ACC112 (cell line): ENCODE data around the gene CCR9.

Experiments
- H2AFZ ChIP-seq: fragments of 200-600 bp; sonication (generic); one replicate; pipeline ENCODE4 v1.6.0; 2017; ENCODE audit warnings: antibody characterized with exemption, low read length; ENCODE audit not compliant: unreplicated experiment
- H3K27ac ChIP-seq: fragments of 200-600 bp; sonication (generic); 2 replicates; pipeline ENCODE4 v1.5.1; 2014; ENCODE audit warnings: low read depth, mild to moderate bottlenecking, antibody characterized with exemption, low read length, moderate library complexity
- H3K27me3 ChIP-seq: fragments of 200-600 bp; sonication (generic); 2 replicates; pipeline ENCODE4 v1.6.1; 2014; ENCODE audit warnings: mild to moderate bottlenecking, antibody characterized with exemption, low read length, moderate library complexity, mixed read lengths; ENCODE audit not compliant: insufficient read depth
- H3K36me3 ChIP-seq: fragments of 200-600 bp; sonication (generic); 2 replicates; pipeline ENCODE4 v1.6.1; 2016; ENCODE audit warnings: mild to moderate bottlenecking, antibody characterized with exemption, low read length, moderate library complexity, mixed read lengths; ENCODE audit not compliant: insufficient read depth
- H3K4me1 ChIP-seq: fragments of 200-600 bp; sonication (generic); one replicate; pipeline ENCODE4 v1.6.1; 2016; ENCODE audit warnings: low read length, mixed read lengths; ENCODE audit not compliant: insufficient read depth, unreplicated experiment, control insufficient read depth
- H3K4me3 ChIP-seq: fragments of 200-600 bp; sonication (generic); 2 replicates; pipeline ENCODE4 v1.5.1; 2014; ENCODE audit warnings: mild to moderate bottlenecking, low read depth, low read length
- H3K79me2 ChIP-seq: fragments of 200-600 bp; sonication (generic); one replicate; pipeline ENCODE4 v1.6.0; 2016; ENCODE audit warnings: low read length; ENCODE audit not compliant: control insufficient read depth, unreplicated experiment, insufficient read depth

The CCR9 gene

GRCh38 chr3:45858809-45859543, 27.4 kb upstream of the CCR9 start:
- H3K27ac ChIP-seq = no peak overlapping the region
- H3K27me3 ChIP-seq = peaks cover 83% of the 10 kb centered on the region
- no peaks in the 10 kb centered on the region for H3K79me2 ChIP-seq
- no peaks in the 10 kb centered on the region for H3K36me3 ChIP-seq
- H2AFZ ChIP-seq = no peak overlapping the region
- H3K4me1 ChIP-seq = no peaks in the 10 kb centered on the region
- no peak overlapping the region for H3K4me3 ChIP-seq

GRCh38 chr3:45860481-45860880, 25.9 kb upstream of the CCR9 start:
- Histone ChIP-seq H3K36me3 (no peaks in the 10 kb centered on the region), H3K4me1 (no peaks in the 10 kb centered on the region), H3K79me2 (no peaks in the 10 kb centered on the region), H3K27ac (no peak overlapping the region), H2AFZ (no peak overlapping the region), H3K27me3 (peaks cover 85% of the 10 kb centered on the region), H3K4me3 (no peak overlapping the region)

- Histone ChIP-seq H2AFZ (no peak overlapping the region), H3K27me3 (peaks cover 85% of the 10 kb centered on the region), H3K79me2 (no peaks in the 10 kb centered on the region), H3K4me1 (no peaks in the 10 kb centered on the region), H3K4me3 (no peak overlapping the region), H3K27ac (no peak overlapping the region), H3K36me3 (no peaks in the 10 kb centered on the region)
These were observed 25.2 kb upstream of the CCR9 start for GRCh38 chr3:45861043-45861719.

GRCh38 chr3:45864760-45865519, 21.4 kb upstream of the CCR9 start:
- Histone ChIP-seq H3K4me3 (no peak overlapping the region), H3K27ac (no peak overlapping the region), H3K4me1 (no peaks in the 10 kb centered on the region), H3K36me3 (no peaks in the 10 kb centered on the region), H3K79me2 (no peaks in the 10 kb centered on the region), H2AFZ (no peak overlapping the region), H3K27me3 (peaks cover 90% of the 10 kb centered on the region)

GRCh38 chr3:45865563-45865962, 20.8 kb upstream of the CCR9 start:
- peaks cover 92% of the 10 kb centered on the region for H3K27me3 ChIP-seq
- no peaks in the 10 kb centered on the region for H3K4me1 ChIP-seq
- no peaks in the 10 kb centered on the region for H3K36me3 ChIP-seq
- H3K27ac ChIP-seq = no peak overlapping the region
- no peak overlapping the region for H2AFZ ChIP-seq
- H3K79me2 ChIP-seq = no peaks in the 10 kb centered on the region
- H3K4me3 ChIP-seq = no peak overlapping the region

GRCh38 chr3:45868213-45868612, 18.1 kb upstream of the CCR9 start:
- no peaks in the 10 kb centered on the region for H3K79me2 ChIP-seq
- H2AFZ ChIP-seq = no peak overlapping the region
- H3K27ac ChIP-seq = no peak overlapping the region
- no peaks in the 10 kb centered on the region for H3K4me1 ChIP-seq
- H3K36me3 ChIP-seq = no peaks in the 10 kb centered on the region
- H3K4me3 ChIP-seq = no peak overlapping the region
- peaks cover 92% of the 10 kb centered on the region for H3K27me3 ChIP-seq

GRCh38 chr3:45868650-45869049, 17.7 kb upstream of the CCR9 start:
- H3K79me2 ChIP-seq = no peaks in the 10 kb centered on the region
- H2AFZ ChIP-seq = no peak overlapping the region
- no peaks in the 10 kb centered on the region for H3K4me1 ChIP-seq
- H3K4me3 ChIP-seq = no peak overlapping the region
- H3K36me3 ChIP-seq = no peaks in the 10 kb centered on the region
- H3K27me3 ChIP-seq = peaks cover 91% of the 10 kb centered on the region
- H3K27ac ChIP-seq = no peak overlapping the region

GRCh38 chr3:45869638-45870037, 16.7 kb upstream of the CCR9 start:
- Histone ChIP-seq H3K27me3 (peaks cover 91% of the 10 kb centered on the region), H3K4me3 (no peak overlapping the region), H3K79me2 (no peaks in the 10 kb centered on the region), H3K27ac (no peak overlapping the region), H3K4me1 (no peaks in the 10 kb centered on the region), H3K36me3 (no peaks in the 10 kb centered on the region), H2AFZ (no peak overlapping the region)

- Histone ChIP-seq H3K36me3 (no peaks in the 10 kb centered on the region), H3K27ac (no peak overlapping the region), H3K79me2 (no peaks in the 10 kb centered on the region), H3K27me3 (peaks cover 91% of the 10 kb centered on the region), H3K4me1 (no peaks in the 10 kb centered on the region), H3K4me3 (no peak overlapping the region), H2AFZ (no peak overlapping the region)
These were observed 16.2 kb upstream of the CCR9 start for GRCh38 chr3:45870099-45870498.

- Histone ChIP-seq H3K79me2 (no peaks in the 10 kb centered on the region), H3K4me1 (no peaks in the 10 kb centered on the region)
These were observed 14.6 kb upstream of the CCR9 start for GRCh38 chr3:45871780-45872179.

More at GRCh38 chr3:45871780-45872179, 14.6 kb upstream of the CCR9 start:
- Histone ChIP-seq H3K36me3 (no peaks in the 10 kb centered on the region), H3K27me3 (peaks cover 92% of the 10 kb centered on the region), H3K27ac (no peak overlapping the region), H3K4me3 (no peak overlapping the region), H2AFZ (no peak overlapping the region)
